Measurements from ENCODE around the gene PCDHGA5. TPM values are rescaled to one million over a fixed set of nuclear protein-coding genes. Genes with fewer than 3 reads are reported as not detected.
"Not testable (repeated sequence)": the region's sequence is repeated elsewhere in the genome, so short reads cannot be mapped to it uniquely, and the experiment has no call there.

Gene PCDHGA5
- polyA plus RNA-seq, 1 donor (not counting 4 experiments of a cell fraction or from before 2014, with no cell fraction given) = 0.01 TPM

DNA sequence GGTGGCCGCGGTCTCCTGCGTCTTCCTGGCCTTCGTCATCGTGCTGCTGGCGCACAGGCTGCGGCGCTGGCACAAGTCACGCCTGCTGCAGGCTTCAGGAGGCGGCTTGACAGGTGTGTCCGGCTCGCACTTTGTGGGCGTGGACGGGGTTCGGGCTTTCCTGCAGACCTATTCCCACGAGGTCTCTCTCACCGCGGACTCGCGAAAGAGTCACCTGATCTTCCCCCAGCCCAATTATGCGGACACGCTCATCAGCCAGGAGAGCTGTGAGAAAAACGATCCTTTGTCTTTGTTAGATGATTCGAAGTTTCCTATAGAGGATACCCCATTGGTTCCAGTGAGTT, 51.3 kb downstream of the PCDHGA5 start:
- H3K27me3 ChIP-seq (ENCODE audit: control insufficient read depth, extremely low read depth, insufficient read depth, low read length) = peaks cover 21% of the 10 kb centered on the region
- H2AFZ ChIP-seq (ENCODE audit: control insufficient read depth, low read length); H3K9ac ChIP-seq (ENCODE audit: control insufficient read depth, extremely low read depth, insufficient read depth, low read length); FAIRE-seq; H4K20me1 ChIP-seq (ENCODE audit: control insufficient read depth, extremely low read depth, insufficient read depth, low read length); H3K4me1 ChIP-seq (ENCODE audit: control insufficient read depth, extremely low read depth, insufficient read depth, low read length); H3K9me1 ChIP-seq (ENCODE audit: control insufficient read depth, extremely low read depth, insufficient read depth, low read length); dilution Hi-C loops (cut with MboI; ENCODE audit: extremely low pct_ligation_motif_present, low sequenced_read_pairs); H3K27ac ChIP-seq (ENCODE audit: control insufficient read depth, insufficient read depth, low read length); H3K4me3 ChIP-seq (ENCODE audit: control insufficient read depth in 2 of 3, extremely low read depth in 1 of 3, insufficient read depth in 2 of 3, low read depth in 1 of 3, low read length in 3 of 3); H3K79me2 ChIP-seq (ENCODE audit: control insufficient read depth, insufficient read depth, low read length); H3K36me3 ChIP-seq (ENCODE audit: control insufficient read depth in 2 of 2, extremely low read depth in 1 of 2, insufficient read depth in 2 of 2, low read length in 2 of 2); DNase-seq (ENCODE audit: low read depth, low spot score); H3K4me2 ChIP-seq (ENCODE audit: control insufficient read depth, extremely low read depth, insufficient read depth, low read depth, low read length): not testable (repeated sequence)
- peaks cover 21% of the 10 kb centered on the region for H3K9me3 ChIP-seq (ENCODE audit: control insufficient read depth, low read depth, low read length)

Other genes starting within 250 kb of the PCDHGA5 start
- gene PCDHB4, start 242.3 kb upstream of the PCDHGA5 start, polyA plus RNA-seq = 0.04 to 0.05 TPM in 2 of 3 replicates, not detected in the other
- gene PCDHB5, start 229.0 kb upstream of the PCDHGA5 start, polyA plus RNA-seq = 0.07 to 0.10 TPM (median 0.09 TPM) in 3 replicates
- 0.03 to 0.08 TPM (median 0.05 TPM) in 3 replicates for gene PCDHB6, start 214.1 kb upstream of the PCDHGA5 start, polyA plus RNA-seq
- not detected in 3 replicates for gene PCDHB7, start 191.5 kb upstream of the PCDHGA5 start, polyA plus RNA-seq
- gene PCDHB8, start 186.4 kb upstream of the PCDHGA5 start, polyA plus RNA-seq = not detected in 3 replicates
- 0.02 to 0.09 TPM (median 0.07 TPM) in 3 replicates for gene PCDHB16, start 181.8 kb upstream of the PCDHGA5 start, polyA plus RNA-seq
- 0.01 TPM in 1 of 3 replicates, not detected in the others for gene PCDHB9, start 177.0 kb upstream of the PCDHGA5 start, polyA plus RNA-seq
- gene PCDHB10, start 171.8 kb upstream of the PCDHGA5 start, polyA plus RNA-seq = 0.04 to 0.07 TPM (median 0.05 TPM) in 3 replicates
- not detected in 3 replicates for gene PCDHB11, start 164.5 kb upstream of the PCDHGA5 start, polyA plus RNA-seq
- gene PCDHB12, start 155.4 kb upstream of the PCDHGA5 start, polyA plus RNA-seq = 0.03 TPM in 1 of 3 replicates, not detected in the others
- 0.07 to 0.13 TPM (median 0.09 TPM) in 3 replicates for gene PCDHB13, start 150.2 kb upstream of the PCDHGA5 start, polyA plus RNA-seq
- gene PCDHB14, start 140.8 kb upstream of the PCDHGA5 start, polyA plus RNA-seq = 0.13 to 0.41 TPM (median 0.20 TPM) in 3 replicates
- gene PCDHB15, start 118.8 kb upstream of the PCDHGA5 start, polyA plus RNA-seq = 0.03 to 0.31 TPM (median 0.09 TPM) in 3 replicates
- gene SLC25A2, start 60.1 kb upstream of the PCDHGA5 start, polyA plus RNA-seq = not detected in 3 replicates
- 37.5 to 58.9 TPM (median 47.5 TPM) in 3 replicates for gene TAF7, start 43.4 kb upstream of the PCDHGA5 start, polyA plus RNA-seq
- 0.08 to 0.17 TPM (median 0.09 TPM) in 3 replicates for gene PCDHGA1, start 33.6 kb upstream of the PCDHGA5 start, polyA plus RNA-seq
- 0.14 to 0.37 TPM (median 0.35 TPM) in 3 replicates for gene PCDHGA2, start 25.4 kb upstream of the PCDHGA5 start, polyA plus RNA-seq
- 0.03 to 0.05 TPM in 2 of 3 replicates, not detected in the other for gene PCDHGA3, start 20.3 kb upstream of the PCDHGA5 start, polyA plus RNA-seq
- gene PCDHGB1, start 14.1 kb upstream of the PCDHGA5 start, polyA plus RNA-seq = 0.08 to 0.15 TPM (median 0.09 TPM) in 3 replicates
- 0.05 to 0.15 TPM (median 0.14 TPM) in 3 replicates for gene PCDHGA4, start 9.1 kb upstream of the PCDHGA5 start, polyA plus RNA-seq
- gene PCDHGB2, start 4.2 kb upstream of the PCDHGA5 start, polyA plus RNA-seq = 0.12 to 0.15 TPM (median 0.12 TPM) in 3 replicates
- gene PCDHGB3, start 6.1 kb downstream of the PCDHGA5 start, polyA plus RNA-seq = 0.17 to 0.28 TPM (median 0.18 TPM) in 3 replicates
- 0.16 to 0.36 TPM (median 0.28 TPM) in 3 replicates for gene PCDHGA6, start 9.7 kb downstream of the PCDHGA5 start, polyA plus RNA-seq
- gene PCDHGA7, start 18.6 kb downstream of the PCDHGA5 start, polyA plus RNA-seq = 0.13 to 0.24 TPM (median 0.14 TPM) in 3 replicates
- gene PCDHGB4, start 23.5 kb downstream of the PCDHGA5 start, polyA plus RNA-seq = 1.6 to 2.7 TPM (median 2.4 TPM) in 3 replicates
- gene PCDHGA8, start 28.5 kb downstream of the PCDHGA5 start, polyA plus RNA-seq = 0.08 to 0.09 TPM (median 0.09 TPM) in 3 replicates
- 1.8 to 4.3 TPM (median 1.9 TPM) in 3 replicates for gene PCDHGB5, start 33.8 kb downstream of the PCDHGA5 start, polyA plus RNA-seq
- gene PCDHGA9, start 38.6 kb downstream of the PCDHGA5 start, polyA plus RNA-seq = 0.24 to 0.35 TPM (median 0.28 TPM) in 3 replicates
- 0.19 to 0.30 TPM (median 0.23 TPM) in 3 replicates for gene PCDHGB6, start 43.9 kb downstream of the PCDHGA5 start, polyA plus RNA-seq
- gene PCDHGA10, start 48.8 kb downstream of the PCDHGA5 start, polyA plus RNA-seq = 1.3 to 1.8 TPM (median 1.6 TPM) in 3 replicates
- gene PCDHGB7, start 53.5 kb downstream of the PCDHGA5 start, polyA plus RNA-seq = 0.66 to 1.1 TPM (median 0.69 TPM) in 3 replicates
- gene PCDHGA11, start 56.9 kb downstream of the PCDHGA5 start, polyA plus RNA-seq = 1.4 to 2.5 TPM (median 1.4 TPM) in 3 replicates
- gene PCDHGA12, start 66.3 kb downstream of the PCDHGA5 start, polyA plus RNA-seq = 0.69 to 1.9 TPM (median 1.0 TPM) in 3 replicates
- 9.8 to 45.1 TPM (median 15.2 TPM) in 3 replicates for gene PCDHGC3, start 111.8 kb downstream of the PCDHGA5 start, polyA plus RNA-seq
- gene PCDHGC4, start 120.9 kb downstream of the PCDHGA5 start, polyA plus RNA-seq = 0.12 to 0.15 TPM (median 0.13 TPM) in 3 replicates
- 0.77 to 1.6 TPM (median 1.5 TPM) in 3 replicates for gene PCDHGC5, start 124.9 kb downstream of the PCDHGA5 start, polyA plus RNA-seq

All from keratinocyte (primary cell).